Bronchial epithelial cell (primary cell): ENCODE results near the gene CBX5. TPM values are rescaled to one million over a fixed set of nuclear protein-coding genes. Genes with fewer than 3 reads are reported as not detected.
"Not testable (repeated sequence)": the region's sequence is repeated elsewhere in the genome, so short reads cannot be mapped to it uniquely, and the experiment has no call there.

Experiments
- DNase-seq: peaks from one replicate; pipeline ENCODE4 v3.0.0-alpha.2; 2010; ENCODE audit warnings: low read depth
- FAIRE-seq: peaks from 2 replicates; lab custom pipeline; 2011; peaks lifted over from hg19 to GRCh38; lab: Jason Lieb, UNC
- H3K27me3 ChIP-seq: 2 replicates; pipeline ENCODE4 v1.5.1; 2011; ENCODE audit warnings: low read length; ENCODE audit not compliant: control insufficient read depth, insufficient read depth
- H3K36me3 ChIP-seq: 2 replicates; pipeline ENCODE4 v1.5.1; 2011; ENCODE audit warnings: low read length; ENCODE audit not compliant: control insufficient read depth, insufficient read depth
- H3K4me3 ChIP-seq: 2 replicates; pipeline ENCODE4 v1.5.1; 2011; ENCODE audit warnings: mild to moderate bottlenecking, low read depth, low read length, control low read depth
- total RNA-seq: library from RNA; depleted of rRNA; stranded (reverse); fragments of >200 nt; gene quantifications from 2 replicates; pipeline ENCODE4 v1.2.1, GENCODE V29; 2014
- TF ChIP-seq, protein P1 (sequence below): IDR thresholded peaks from 2 replicates; pipeline ENCODE4 v1.5.1; 2011; ENCODE audit warnings: mild to moderate bottlenecking, moderate library complexity, low read length, control low read depth, inconsistent platforms; ENCODE audit not compliant: insufficient read depth, severe bottlenecking

CBX5 gene
- total RNA-seq, 1 donor from 2014 or later = 13.2 TPM

DNA sequence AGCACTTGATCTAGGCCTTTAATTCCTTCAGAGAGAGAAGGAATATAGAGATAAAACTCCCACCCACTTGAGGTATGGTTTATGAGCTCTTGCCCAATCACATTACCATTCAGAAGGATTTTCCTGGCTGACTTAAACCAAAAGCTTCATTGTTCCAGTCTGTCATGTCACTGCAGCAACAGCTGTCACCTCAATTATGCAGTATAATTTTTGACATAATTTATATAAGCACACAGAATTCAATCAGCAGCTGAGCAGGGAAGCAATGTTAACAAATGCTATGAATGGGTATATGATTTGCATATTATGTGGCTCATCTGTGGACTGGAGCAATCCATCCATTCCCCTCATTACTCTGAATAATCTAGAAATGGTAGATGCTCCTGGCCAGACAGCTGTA, 40.3 kb downstream of the CBX5 start:
- FAIRE-seq (no peak), DNase-seq (no peak)
- H3K27me3 ChIP-seq = no peaks in the 10 kb centered on the region
- no peak overlapping the region for H3K4me3 ChIP-seq
- TF ChIP-seq, protein P1, sequence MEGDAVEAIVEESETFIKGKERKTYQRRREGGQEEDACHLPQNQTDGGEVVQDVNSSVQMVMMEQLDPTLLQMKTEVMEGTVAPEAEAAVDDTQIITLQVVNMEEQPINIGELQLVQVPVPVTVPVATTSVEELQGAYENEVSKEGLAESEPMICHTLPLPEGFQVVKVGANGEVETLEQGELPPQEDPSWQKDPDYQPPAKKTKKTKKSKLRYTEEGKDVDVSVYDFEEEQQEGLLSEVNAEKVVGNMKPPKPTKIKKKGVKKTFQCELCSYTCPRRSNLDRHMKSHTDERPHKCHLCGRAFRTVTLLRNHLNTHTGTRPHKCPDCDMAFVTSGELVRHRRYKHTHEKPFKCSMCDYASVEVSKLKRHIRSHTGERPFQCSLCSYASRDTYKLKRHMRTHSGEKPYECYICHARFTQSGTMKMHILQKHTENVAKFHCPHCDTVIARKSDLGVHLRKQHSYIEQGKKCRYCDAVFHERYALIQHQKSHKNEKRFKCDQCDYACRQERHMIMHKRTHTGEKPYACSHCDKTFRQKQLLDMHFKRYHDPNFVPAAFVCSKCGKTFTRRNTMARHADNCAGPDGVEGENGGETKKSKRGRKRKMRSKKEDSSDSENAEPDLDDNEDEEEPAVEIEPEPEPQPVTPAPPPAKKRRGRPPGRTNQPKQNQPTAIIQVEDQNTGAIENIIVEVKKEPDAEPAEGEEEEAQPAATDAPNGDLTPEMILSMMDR = no peak
- H3K36me3 ChIP-seq = peaks cover 2% of the 10 kb centered on the region

DNA sequence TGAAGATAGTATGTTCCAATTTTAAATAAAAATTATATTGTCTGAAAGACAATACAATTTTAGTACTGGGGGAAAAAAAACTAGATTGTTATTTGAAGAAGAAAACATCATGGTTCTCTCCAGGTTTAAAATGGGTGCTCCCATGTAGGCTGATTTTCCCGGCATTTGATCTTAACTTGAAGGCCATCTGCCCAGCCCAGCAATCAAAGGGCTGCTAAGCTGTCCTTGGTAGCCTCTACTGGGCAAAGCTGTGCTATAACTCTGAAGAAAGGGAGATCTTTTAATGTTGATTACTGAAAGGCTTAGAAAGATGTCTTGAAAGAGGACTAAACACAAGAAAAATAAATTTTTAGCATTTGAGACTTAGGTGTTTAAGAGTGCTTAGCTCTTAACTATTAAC, 41.4 kb downstream of the CBX5 start:
- TF ChIP-seq, protein P1 = no peak
- no peak for DNase-seq
- H3K36me3 ChIP-seq = peaks cover 2% of the 10 kb centered on the region
- no peaks in the 10 kb centered on the region for H3K27me3 ChIP-seq
- no peak for FAIRE-seq
- no peak overlapping the region for H3K4me3 ChIP-seq

DNA sequence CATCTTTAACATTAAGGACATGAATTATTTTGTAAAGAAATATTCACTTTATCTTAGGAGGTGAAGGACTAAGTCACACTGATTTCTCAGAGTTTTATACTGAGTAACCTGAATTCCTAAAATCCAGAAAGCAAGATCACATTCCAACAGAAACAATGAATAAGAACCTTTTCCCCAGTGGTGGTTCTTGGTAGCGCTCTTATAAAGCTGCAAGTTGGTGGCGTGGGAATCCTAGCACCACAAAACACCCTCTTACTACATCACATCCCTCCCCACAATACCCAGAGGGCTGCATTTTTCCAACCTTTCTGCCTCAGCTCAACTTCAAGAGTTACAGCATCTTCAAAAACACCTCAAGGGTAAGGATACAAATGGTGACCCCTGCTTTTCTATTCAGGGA, 47.1 kb downstream of the CBX5 start:
- TF ChIP-seq, protein P1 = no peak
- no peaks in the 10 kb centered on the region for H3K27me3 ChIP-seq
- DNase-seq = no peak
- no peaks in the 10 kb centered on the region for H3K36me3 ChIP-seq
- no peak for FAIRE-seq
- H3K4me3 ChIP-seq = no peak overlapping the region

DNA sequence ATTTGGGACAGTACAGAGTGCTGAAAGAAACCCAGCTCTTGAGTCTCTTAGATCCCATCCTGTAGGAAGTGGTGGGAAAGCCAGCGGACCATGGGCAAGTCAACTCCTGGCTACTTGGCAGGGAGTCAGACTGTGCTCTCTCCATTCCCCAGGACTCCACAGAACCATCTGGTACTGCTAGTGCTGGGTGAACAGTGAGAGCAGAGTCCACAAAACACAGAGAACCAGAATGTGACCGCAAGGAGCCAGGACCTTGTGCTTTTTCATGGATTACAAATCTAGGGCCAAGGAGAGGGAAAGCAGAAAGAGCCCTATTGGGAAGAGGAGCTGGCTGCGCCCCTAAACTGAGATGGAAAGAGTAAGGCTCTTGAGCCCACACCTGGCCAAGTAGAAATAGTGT, 48.7 kb downstream of the CBX5 start:
- H3K27me3 ChIP-seq, DNase-seq, H3K36me3 ChIP-seq, FAIRE-seq, H3K4me3 ChIP-seq: not testable (repeated sequence)

DNA sequence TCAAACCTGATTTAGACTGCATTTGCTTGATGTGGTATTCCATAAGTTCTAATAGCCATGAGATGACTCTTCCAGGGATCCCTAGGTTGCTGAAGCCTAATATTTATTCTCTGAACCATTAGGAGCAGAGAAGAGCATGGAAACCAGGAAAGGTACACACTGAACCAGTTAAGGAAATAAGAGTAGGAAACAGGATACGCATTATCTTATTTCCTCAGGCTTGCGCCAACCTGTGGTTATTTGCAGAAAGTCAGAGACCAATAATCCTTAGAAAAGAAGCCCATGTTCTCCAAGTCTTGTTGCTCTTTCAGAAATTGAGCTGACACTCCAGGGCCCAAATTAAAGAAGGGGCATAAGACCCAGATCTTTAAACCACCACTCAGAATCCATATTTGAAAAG, 49.4 kb downstream of the CBX5 start:
- TF ChIP-seq, protein P1 = peak; percentile 14
- H3K27me3 ChIP-seq = no peaks in the 10 kb centered on the region
- no peak for FAIRE-seq
- no peaks in the 10 kb centered on the region for H3K36me3 ChIP-seq
- DNase-seq = peak; percentile 58
- H3K4me3 ChIP-seq = no peak overlapping the region

DNA sequence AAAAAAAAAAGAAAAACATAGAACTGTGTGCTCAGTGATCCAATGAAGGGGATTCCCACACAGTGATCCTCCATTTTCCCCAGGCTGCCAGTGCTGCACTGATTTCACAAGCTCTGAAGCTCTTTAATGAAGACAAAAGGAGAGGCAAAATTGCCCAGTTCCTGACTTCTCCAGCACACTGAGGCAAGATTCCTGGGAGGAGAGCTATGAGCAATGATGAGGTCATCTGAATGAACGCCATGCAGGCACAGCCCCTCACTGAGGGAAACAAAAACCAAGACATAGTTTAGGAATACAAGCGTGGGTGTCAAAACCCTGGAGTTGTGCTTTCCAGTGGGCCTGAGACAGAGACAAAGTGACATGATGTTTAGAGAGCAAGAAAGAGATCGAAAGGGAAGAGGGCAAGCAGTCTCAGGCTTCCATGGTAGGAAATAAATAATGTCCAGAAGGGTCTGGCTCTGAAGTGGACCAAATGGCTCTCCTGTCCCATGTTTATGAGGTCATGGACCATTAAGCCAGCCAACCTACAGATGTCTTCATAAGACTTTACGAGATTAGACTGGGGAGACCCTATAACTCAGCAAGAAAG, 50.2 kb downstream of the CBX5 start:
- FAIRE-seq (peak; percentile 62), DNase-seq (peak; percentile 98)
- H3K4me3 ChIP-seq = no peak overlapping the region
- no peaks in the 10 kb centered on the region for H3K36me3 ChIP-seq
- TF ChIP-seq, protein P1 = no peak
- H3K27me3 ChIP-seq = no peaks in the 10 kb centered on the region
